HepG2 (cell line): Measurements from ENCODE around the gene OGG1. TPM values are rescaled to one million over a fixed set of nuclear protein-coding genes. Genes with fewer than 3 reads are reported as not detected.

Experiments
- BCLAF1 ChIP-seq: fragments of 450-650 bp; IDR thresholded peaks from 2 replicates; pipeline ENCODE4 v1.6.1; 2017; ENCODE audit warnings: mild to moderate bottlenecking
- CREB3 ChIP-seq: sonication (generic); formaldehyde crosslinking; IDR thresholded peaks from 2 replicates; pipeline ENCODE4 v1.5.0; 2020; ENCODE audit warnings: missing genetic modification reagents
- GABPB1 ChIP-seq: IDR thresholded peaks from 2 replicates; pipeline ENCODE4 v1.6.1; 2016; ENCODE audit warnings: mild to moderate bottlenecking, missing genetic modification reagents, moderate library complexity, missing compliant biosample characterization
- HBP1 ChIP-seq: IDR thresholded peaks from 2 replicates; pipeline ENCODE4 v1.6.1; 2016; ENCODE audit warnings: low read depth, control low read depth
- HCFC1 ChIP-seq: fragments of 150-350 bp; IDR thresholded peaks from 2 replicates; pipeline ENCODE4 v1.6.1; 2014; ENCODE audit warnings: low read depth, low read length
- NAIF1 ChIP-seq: sonication (generic); formaldehyde crosslinking; IDR thresholded peaks from 2 replicates; pipeline ENCODE4 v1.5.0; 2020; ENCODE audit warnings: mild to moderate bottlenecking, missing genetic modification reagents, borderline replicate concordance
- NCOR1 ChIP-seq: fragments of 200-600 bp; sonication (generic); IDR thresholded peaks from 2 replicates; pipeline ENCODE4 v1.7.0; 2017; ENCODE audit warnings: antibody characterized with exemption, low read length, borderline replicate concordance
- NFRKB ChIP-seq: fragments of 450-650 bp; IDR thresholded peaks from 2 replicates; pipeline ENCODE4 v1.6.1; 2017
- NR2F1 ChIP-seq, 2 experiments: fragments of 450-650 bp in 1 of 2; formaldehyde crosslinking in 1 of 2; IDR thresholded peaks; 2 replicates each; pipeline versions ENCODE4 v1.5.0 to v1.6.1; 2016 to 2020; ENCODE audit warnings: mild to moderate bottlenecking in 1 of 2, missing compliant biosample characterization in 1 of 2, missing genetic modification reagents in 1 of 2, moderate library complexity in 1 of 2
- PHF5A ChIP-seq: IDR thresholded peaks from one replicate; pipeline ENCODE4 v1.6.1; 2018; ENCODE audit warnings: low read depth, missing genetic modification reagents; ENCODE audit not compliant: unreplicated experiment
- PPARG ChIP-seq: conservative IDR thresholded peaks from 2 replicates; pipeline ENCODE4 v1.6.1; 2016; ENCODE audit warnings: missing biosample characterization, missing genetic modification reagents
- RBAK ChIP-seq: sonication (generic); formaldehyde crosslinking; IDR thresholded peaks from 2 replicates; pipeline ENCODE4 v1.5.1; 2020; ENCODE audit warnings: mild to moderate bottlenecking, missing genetic modification reagents
- RFXANK ChIP-seq: IDR thresholded peaks from 2 replicates; pipeline ENCODE4 v1.6.1; 2016
- SNAPC2 ChIP-seq: sonication (generic); formaldehyde crosslinking; IDR thresholded peaks from 2 replicates; pipeline ENCODE4 v1.8.1; 2022; ENCODE audit warnings: mild to moderate bottlenecking, missing genetic modification reagents
- SP140L ChIP-seq: sonication (generic); formaldehyde crosslinking; IDR thresholded peaks from 2 replicates; pipeline ENCODE4 v1.4.0; 2020; ENCODE audit warnings: missing genetic modification reagents, borderline replicate concordance
- TEAD3 ChIP-seq: optimal IDR thresholded peaks from 2 replicates; pipeline ENCODE3; 2016; ENCODE audit warnings: borderline replicate concordance
- ZBTB21 ChIP-seq: sonication (generic); formaldehyde crosslinking; IDR thresholded peaks from 2 replicates; pipeline ENCODE4 v1.4.0; 2020; ENCODE audit warnings: missing genetic modification reagents
- ZC3H13 ChIP-seq: sonication (generic); formaldehyde crosslinking; IDR thresholded peaks from 2 replicates; pipeline ENCODE4 v1.8.1; 2023; ENCODE audit warnings: mild to moderate bottlenecking, missing genetic modification reagents, moderate library complexity
- ZNF101 ChIP-seq: sonication (generic); formaldehyde crosslinking; IDR thresholded peaks from 2 replicates; pipeline ENCODE4 v1.4.0; 2020; ENCODE audit warnings: mild to moderate bottlenecking, low read depth, missing genetic modification reagents, borderline replicate concordance
- ZNF564 ChIP-seq: sonication (generic); formaldehyde crosslinking; IDR thresholded peaks from 2 replicates; pipeline ENCODE4 v1.8.1; 2023; ENCODE audit warnings: mild to moderate bottlenecking, missing genetic modification reagents
- ZNF720 ChIP-seq: sonication (generic); formaldehyde crosslinking; IDR thresholded peaks from 2 replicates; pipeline ENCODE4 v1.4.0; 2020; ENCODE audit warnings: missing genetic modification reagents
- ZNF75D ChIP-seq: sonication (generic); formaldehyde crosslinking; IDR thresholded peaks from 2 replicates; pipeline ENCODE4 v1.8.1; 2023; ENCODE audit warnings: missing genetic modification reagents, mild to moderate bottlenecking, borderline replicate concordance
- ZSCAN20 ChIP-seq: sonication (generic); formaldehyde crosslinking; IDR thresholded peaks from 2 replicates; pipeline ENCODE4 v1.4.0; 2020; ENCODE audit warnings: missing genetic modification reagents, mild to moderate bottlenecking, borderline replicate concordance
- ZSCAN9 ChIP-seq: IDR thresholded peaks from 2 replicates; pipeline ENCODE4 v1.6.1; 2016; ENCODE audit warnings: borderline replicate concordance
- polyA plus RNA-seq, 8 experiments: library from polyadenylated mRNA; depleted of rRNA in 3 of 8; stranded (reverse) in 7 of 8; unstranded in 1 of 8; fragments of >200 nt; fragmentation: Illumina TruSeq in 4 of 8; extraction: Trizol in 4 of 8; gene quantifications; 2 replicates each; pipeline versions ENCODE4 v1.2.1 to v1.2.3, GENCODE V29; 2011 to 2016; ENCODE audit warnings: low read depth in 4 of 8, missing spikeins in 1 of 8, mixed read lengths in 1 of 8; ENCODE audit not compliant: insufficient read depth in 1 of 8
- total RNA-seq, 5 experiments: library from RNA; depleted of rRNA; stranded (reverse); fragments of >200 nt; fragmentation: Illumina TruSeq; extraction: Trizol; gene quantifications; 2 replicates each; pipeline ENCODE4 v1.2.3, GENCODE V29; 2016; ENCODE audit warnings: low read depth in 1 of 5
- TF ChIP-seq, protein P1 (sequence below): sonication (generic); formaldehyde crosslinking; conservative IDR thresholded peaks from 2 replicates; pipeline ENCODE4 v1.8.0; 2022; ENCODE audit warnings: mild to moderate bottlenecking, moderate library complexity, missing genetic modification reagents

OGG1 gene
- total and polyA plus RNA-seq, 2 of the 13 experiments (the other 11 are each of a cell fraction or from before 2014, with no cell fraction given), result 28.7 to 33.2 TPM

- TF ChIP-seq BCLAF1 (no peak), CREB3 (CRISPR knock-in tag) (no peak), GABPB1 (CRISPR knock-in tag) (no peak; the same call in 1 of the 2 replicates), PHF5A (no peak), NCOR1 (no peak), ZBTB21 (no peak), ZSCAN9 (CRISPR knock-in tag) (peak; percentile 48; the same call in 1 of the 2 replicates), ZNF101 (CRISPR knock-in tag) (no peak), HBP1 (CRISPR knock-in tag) (no peak), PPARG (0 out of 2 replicates have a peak, but pooled peaks have one; percentile 12), ZSCAN20 (CRISPR knock-in tag) (no peak), NAIF1 (no peak), ZNF720 (no peak), SNAPC2 (CRISPR knock-in tag) (no peak), ZC3H13 (no peak), NR2F1 (CRISPR knock-in tag; IDR thresholded peaks at IDR 0.05) (no peak), ZNF564 (CRISPR knock-in tag) (no peak), RFXANK (CRISPR knock-in tag) (no peak), NFRKB (no peak), HCFC1 (no peak), TEAD3 (CRISPR knock-in tag) (peak; percentile 28), ZNF75D (CRISPR knock-in tag) (no peak), RBAK (CRISPR knock-in tag) (no peak), SP140L (no peak)
- TF ChIP-seq, protein P1, sequence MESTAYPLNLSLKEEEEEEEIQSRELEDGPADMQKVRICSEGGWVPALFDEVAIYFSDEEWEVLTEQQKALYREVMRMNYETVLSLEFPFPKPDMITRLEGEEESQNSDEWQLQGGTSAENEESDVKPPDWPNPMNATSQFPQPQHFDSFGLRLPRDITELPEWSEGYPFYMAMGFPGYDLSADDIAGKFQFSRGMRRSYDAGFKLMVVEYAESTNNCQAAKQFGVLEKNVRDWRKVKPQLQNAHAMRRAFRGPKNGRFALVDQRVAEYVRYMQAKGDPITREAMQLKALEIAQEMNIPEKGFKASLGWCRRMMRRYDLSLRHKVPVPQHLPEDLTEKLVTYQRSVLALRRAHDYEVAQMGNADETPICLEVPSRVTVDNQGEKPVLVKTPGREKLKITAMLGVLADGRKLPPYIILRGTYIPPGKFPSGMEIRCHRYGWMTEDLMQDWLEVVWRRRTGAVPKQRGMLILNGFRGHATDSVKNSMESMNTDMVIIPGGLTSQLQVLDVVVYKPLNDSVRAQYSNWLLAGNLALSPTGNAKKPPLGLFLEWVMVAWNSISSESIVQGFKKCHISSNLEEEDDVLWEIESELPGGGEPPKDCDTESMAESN (CRISPR knock-in tag), result no peak
Measured at GRCh38 chr3:9715764-9716437, 33.9 kb upstream of the OGG1 start (continued).
